GM23338 (cell line): ENCODE measurements around the gene ABHD16A. TPM values are rescaled to one million over a fixed set of nuclear protein-coding genes. Genes with fewer than 3 reads are reported as not detected.
A peak's percentile ranks its signal among the peaks of the same experiment; 100 is the strongest.

Source experiments
- ATAC-seq: fragments of 200-7000 bp; cut with Tn5 transposase; 3 replicates; pipeline ENCODE4 v1.9.1; 2020
- DNase-seq: peaks from one replicate; pipeline ENCODE4 v3.0.0-alpha.2; 2015; ENCODE audit warnings: low spot score
- H2AFZ ChIP-seq: fragments of 200-600 bp; sonication (generic); 2 replicates; pipeline ENCODE4 v1.8.0; 2016; ENCODE audit warnings: antibody characterized with exemption, mild to moderate bottlenecking, moderate library complexity
- H3F3A ChIP-seq: fragments of 200-600 bp; sonication (generic); replicated peaks from 2 replicates; pipeline ENCODE4 v1.8.0; 2017; ENCODE audit warnings: antibody characterized with exemption, mixed run types, low read depth
- H3K27ac ChIP-seq: fragments of 200-600 bp; sonication (generic); 2 replicates; pipeline ENCODE4 v1.6.1; 2016; ENCODE audit warnings: low read depth
- H3K27me3 ChIP-seq: fragments of 200-600 bp; sonication (generic); 2 replicates; pipeline ENCODE4 v1.8.0; 2016; ENCODE audit warnings: mild to moderate bottlenecking, mixed run types, moderate library complexity; ENCODE audit not compliant: insufficient read depth
- H3K36me3 ChIP-seq: fragments of 200-600 bp; sonication (generic); 2 replicates; pipeline ENCODE4 v1.8.0; 2016; ENCODE audit warnings: mild to moderate bottlenecking; ENCODE audit not compliant: insufficient read depth
- H3K4me1 ChIP-seq: fragments of 200-600 bp; sonication (generic); 2 replicates; pipeline ENCODE4 v1.8.0; 2016; ENCODE audit warnings: mild to moderate bottlenecking, moderate library complexity; ENCODE audit not compliant: insufficient read depth
- H3K4me2 ChIP-seq: fragments of 200-600 bp; sonication (generic); 2 replicates; pipeline ENCODE4 v1.7.1; 2017; ENCODE audit warnings: mixed run types
- H3K4me3 ChIP-seq: fragments of 200-600 bp; sonication (generic); 2 replicates; pipeline ENCODE4 v1.6.1; 2016; ENCODE audit warnings: mixed run types
- H3K79me2 ChIP-seq: fragments of 200-600 bp; sonication (generic); replicated peaks from 2 replicates; pipeline ENCODE4 v1.8.0; 2017; ENCODE audit warnings: mild to moderate bottlenecking; ENCODE audit not compliant: insufficient read depth
- H3K9me2 ChIP-seq: fragments of 200-600 bp; sonication (generic); 2 replicates; pipeline ENCODE4 v1.8.0; 2017; ENCODE audit not compliant: insufficient read depth
- H4K20me1 ChIP-seq: fragments of 200-600 bp; sonication (generic); replicated peaks from 2 replicates; pipeline ENCODE4 v1.8.0; 2017; ENCODE audit warnings: mild to moderate bottlenecking; ENCODE audit not compliant: insufficient read depth
- H3K27ac Mint-ChIP-seq: 2 replicates; pipeline ENCODE4 v1.8.0; 2020; ENCODE audit warnings: inconsistent platforms, mild to moderate bottlenecking, moderate library complexity, mixed read lengths
- H3K27me3 Mint-ChIP-seq: 3 replicates; pipeline ENCODE4 v1.8.0; 2022; ENCODE audit warnings: low read depth, mild to moderate bottlenecking, moderate library complexity, mixed read lengths, inconsistent platforms; ENCODE audit not compliant: insufficient read depth, poor library complexity
- H3K36me3 Mint-ChIP-seq: 3 replicates; pipeline ENCODE4 v1.8.0; 2021; ENCODE audit warnings: low read depth, mild to moderate bottlenecking, inconsistent platforms, moderate library complexity, mixed read lengths
- H3K4me1 Mint-ChIP-seq: 3 replicates; pipeline ENCODE4 v1.8.0; 2020; ENCODE audit warnings: mild to moderate bottlenecking, inconsistent platforms, mixed read lengths
- H3K4me3 Mint-ChIP-seq: 3 replicates; pipeline ENCODE4 v1.8.0; 2021; ENCODE audit warnings: moderate library complexity, mild to moderate bottlenecking, inconsistent platforms, mixed read lengths
- H3K9me3 Mint-ChIP-seq: 3 replicates; pipeline ENCODE4 v1.8.0; 2020; ENCODE audit warnings: moderate library complexity, mild to moderate bottlenecking, inconsistent platforms, mixed read lengths
- CREB1 ChIP-seq: fragments of 250-450 bp; sonication (Bioruptor Pico); IDR thresholded peaks from 2 replicates; pipeline ENCODE4 v1.5.0; 2020; ENCODE audit warnings: low read depth, mild to moderate bottlenecking, moderate library complexity
- CTCF ChIP-seq, 2 experiments: fragments of 200-600 bp in 1 of 2; sonication (generic) in 1 of 2; conservative IDR thresholded peaks; 2 replicates each; pipeline versions ENCODE4 v1.5.1 to v1.6.1; 2016 to 2017; ENCODE audit warnings: antibody characterized with exemption in 2 of 2, low read depth in 2 of 2, mild to moderate bottlenecking in 2 of 2, moderate library complexity in 1 of 2
- ETS1 ChIP-seq: IDR thresholded peaks from 2 replicates; pipeline ENCODE4 v1.6.1; 2016; ENCODE audit warnings: antibody characterized with exemption
- REST ChIP-seq: IDR thresholded peaks from one replicate; pipeline ENCODE4 v1.6.1; 2018; ENCODE audit warnings: antibody characterized with exemption; ENCODE audit not compliant: unreplicated experiment
- ZNF114 ChIP-seq: fragments of 250-450 bp; sonication (Bioruptor Pico); IDR thresholded peaks from 2 replicates; pipeline ENCODE4 v1.5.0; 2020; ENCODE audit warnings: mild to moderate bottlenecking, moderate library complexity
- polyA plus RNA-seq: library from polyadenylated mRNA; unstranded; fragments of >200 nt; fragmentation: Nextera tagmentation; extraction: Ambion mirVana; gene quantifications from 2 replicates; pipeline ENCODE4 v1.2.1, GENCODE V29; 2016
- total RNA-seq: library from RNA; depleted of rRNA; stranded (reverse); fragments of >200 nt; shearing (Covaris generic); gene quantifications from 2 replicates; pipeline ENCODE4 v1.2.3, GENCODE V29; 2014

The ABHD16A gene
- total and polyA plus RNA-seq, 2 experiments from 2014 or later = 26.9 to 37.0 TPM

- Histone ChIP-seq H3K36me3 (peaks cover 29% of the 10 kb centered on the region), H3K4me1 (peaks cover 19% of the 10 kb centered on the region), H3K9me2 (no peaks in the 10 kb centered on the region), H3F3A (peaks cover 37% of the 10 kb centered on the region), H3K4me2 (peak overlapping the region; percentile 98), H3K4me3 (peak overlapping the region; percentile 99), H3K27ac (peak overlapping the region; percentile 79), H2AFZ (peak overlapping the region; percentile 95), H4K20me1 (peaks cover 11% of the 10 kb centered on the region; the same call in 1 of the 2 replicates), H3K79me2 (peaks cover 11% of the 10 kb centered on the region), H3K27me3 (peaks cover 8% of the 10 kb centered on the region; the same call in 1 of the 2 replicates)
- Mint-ChIP-seq H3K27me3 (peaks cover 19% of the 10 kb centered on the region), H3K36me3 (peaks cover 64% of the 10 kb centered on the region), H3K4me3 (peak overlapping the region; percentile 93), H3K27ac (peak overlapping the region; percentile 96), H3K9me3 (no peaks in the 10 kb centered on the region; the same call in 2 of the 3 replicates), H3K4me1 (peaks cover 30% of the 10 kb centered on the region)
- DNase-seq = peak; percentile 98
- TF ChIP-seq CREB1 (peak; percentile 12; the same call in 1 of the 2 replicates), REST (no peak), CTCF (conservative IDR thresholded peaks at IDR 0.05; ENCODE audit: low read depth in 2 of 2) (peak; percentile 78 to 85; a peak in 3 of 4 replicates), ETS1 (no peak)
- ATAC-seq = peak; percentile 79
These were observed 26.4 kb upstream of the ABHD16A start for GRCh38 chr6:31729515-31729978.

GRCh38 chr6:31728767-31729514 lies 25.8 kb upstream of the ABHD16A start, which contains the start of gene DDAH2:
TSS of gene DDAH2 (minus strand) at chr6:31729299. CDS start at chr6:31729161, 138 bp downstream.
- Histone ChIP-seq H2AFZ (peak within 1 kb of the TSS; percentile 95), H3K36me3 (peaks cover 29% of the 10 kb centered on the region), H3K9me2 (no peaks in the 10 kb centered on the region), H3K4me1 (peaks cover 14% of the 10 kb centered on the region; the same call in 1 of the 2 replicates), H3F3A (peaks cover 32% of the 10 kb centered on the region), H3K4me2 (peak within 1 kb of the TSS; percentile 98), H3K27me3 (peaks cover 8% of the 10 kb centered on the region; the same call in 1 of the 2 replicates), H3K79me2 (peaks cover 5% of the 10 kb centered on the region; the same call in 1 of the 2 replicates), H4K20me1 (peaks cover 8% of the 10 kb centered on the region; the same call in 1 of the 2 replicates), H3K27ac (peak within 1 kb of the TSS; percentile 79), H3K4me3 (peak within 1 kb of the TSS; percentile 99)
- DNase-seq (no peak), ATAC-seq (peak; percentile 7)
- Mint-ChIP-seq H3K4me1 (peaks cover 24% of the 10 kb centered on the region), H3K4me3 (peak within 1 kb of the TSS; percentile 93), H3K9me3 (no peaks in the 10 kb centered on the region; the same call in 2 of the 3 replicates), H3K27me3 (peaks cover 22% of the 10 kb centered on the region), H3K27ac (peak within 1 kb of the TSS; percentile 96), H3K36me3 (peaks cover 59% of the 10 kb centered on the region)
- no peak for TF ChIP-seq ETS1
- no peak for TF ChIP-seq ZNF114 (CRISPR knock-in tag)
